Type B pancreatic cell (in vitro differentiated cells): ENCODE results near the gene PRDM8. TPM values are rescaled to one million over a fixed set of nuclear protein-coding genes. Genes with fewer than 3 reads are reported as not detected.

Experiments used
- DNase-seq: peaks from one replicate; pipeline ENCODE4 v3.0.0; 2021; ENCODE audit warnings: mixed read lengths; ENCODE audit not compliant: unreplicated experiment; ENCODE audit errors: extremely low spot score
- H3K27ac Mint-ChIP-seq: 2 replicates; pipeline ENCODE4 v1.8.0; 2021; ENCODE audit warnings: mild to moderate bottlenecking, mixed read lengths
- H3K27me3 Mint-ChIP-seq: 2 replicates; pipeline ENCODE4 v1.8.0; 2021; ENCODE audit warnings: mixed read lengths
- H3K36me3 Mint-ChIP-seq: 2 replicates; pipeline ENCODE4 v1.8.0; 2021; ENCODE audit warnings: mixed read lengths
- H3K4me1 Mint-ChIP-seq: one replicate; pipeline ENCODE4 v1.8.0; 2021; ENCODE audit warnings: mixed read lengths; ENCODE audit not compliant: unreplicated experiment
- H3K4me3 Mint-ChIP-seq: 2 replicates; pipeline ENCODE4 v1.8.0; 2021; ENCODE audit warnings: mild to moderate bottlenecking, mixed read lengths
- H3K9me3 Mint-ChIP-seq: 2 replicates; pipeline ENCODE4 v1.8.0; 2021; ENCODE audit warnings: mixed read lengths
- CTCF ChIP-seq: fragments of 200-600 bp; sonication (generic); conservative IDR thresholded peaks from 2 replicates; pipeline ENCODE4 v1.5.0; 2021; ENCODE audit warnings: antibody characterized with exemption, mild to moderate bottlenecking
- total RNA-seq: library from RNA; stranded (reverse); gene quantifications from 2 replicates; pipeline ENCODE4 v1.2.1, GENCODE V29; 2021; ENCODE audit warnings: low replicate concordance

Gene PRDM8
- total RNA-seq, 1 donor from 2014 or later, result 6.2 TPM

GRCh38 chr4:80192937-80193336, 4.4 kb upstream of the PRDM8 start:
- no peak overlapping the region for H3K4me3 Mint-ChIP-seq
- no peak overlapping the region for H3K27ac Mint-ChIP-seq
- no peaks in the 10 kb centered on the region for H3K9me3 Mint-ChIP-seq
- H3K27me3 Mint-ChIP-seq, result peaks cover 100% of the 10 kb centered on the region
- DNase-seq, result no peak
- peaks cover 12% of the 10 kb centered on the region for H3K4me1 Mint-ChIP-seq
- TF ChIP-seq CTCF, result no peak
- no peaks in the 10 kb centered on the region for H3K36me3 Mint-ChIP-seq

GRCh38 chr4:80195441-80196140, 1.7 kb upstream of the PRDM8 start:
- no peak for TF ChIP-seq CTCF
- H3K27ac Mint-ChIP-seq, result no peak overlapping the region
- peaks cover 12% of the 10 kb centered on the region for H3K4me1 Mint-ChIP-seq
- H3K4me3 Mint-ChIP-seq, result peak overlapping the region; percentile 81
- peaks cover 98% of the 10 kb centered on the region for H3K27me3 Mint-ChIP-seq
- H3K9me3 Mint-ChIP-seq, result no peaks in the 10 kb centered on the region
- no peak for DNase-seq
- H3K36me3 Mint-ChIP-seq, result no peaks in the 10 kb centered on the region

- no peak for TF ChIP-seq CTCF
- DNase-seq, result no peak
- no peaks in the 10 kb centered on the region for H3K36me3 Mint-ChIP-seq
- H3K27me3 Mint-ChIP-seq, result peaks cover 98% of the 10 kb centered on the region
- H3K4me1 Mint-ChIP-seq, result peaks cover 16% of the 10 kb centered on the region
- peak overlapping the region; percentile 81 for H3K4me3 Mint-ChIP-seq
- no peak overlapping the region for H3K27ac Mint-ChIP-seq
- H3K9me3 Mint-ChIP-seq, result no peaks in the 10 kb centered on the region
Measured at GRCh38 chr4:80196259-80196921, 913 bp upstream of the PRDM8 start.

- Mint-ChIP-seq H3K27me3 (peaks cover 90% of the 10 kb centered on the region), H3K27ac (peak overlapping the region; percentile 17), H3K36me3 (no peaks in the 10 kb centered on the region), H3K4me1 (peaks cover 20% of the 10 kb centered on the region), H3K9me3 (no peaks in the 10 kb centered on the region), H3K4me3 (peak overlapping the region; percentile 81)
- TF ChIP-seq CTCF, result no peak
- no peak for DNase-seq
Measured at GRCh38 chr4:80197601-80198440, 518 bp downstream of the PRDM8 start.

- TF ChIP-seq CTCF, result no peak
- Mint-ChIP-seq H3K27ac (no peak overlapping the region), H3K36me3 (no peaks in the 10 kb centered on the region), H3K4me1 (peaks cover 20% of the 10 kb centered on the region), H3K9me3 (no peaks in the 10 kb centered on the region), H3K27me3 (peaks cover 88% of the 10 kb centered on the region), H3K4me3 (peak overlapping the region; percentile 81)
- DNase-seq, result no peak
Measured at GRCh38 chr4:80198441-80198837, 1.1 kb downstream of the PRDM8 start.
